Thyroid gland (tissue), 4 donors: ENCODE results near the gene APOL5. TPM values are rescaled to one million over a fixed set of nuclear protein-coding genes. Genes with fewer than 3 reads are reported as not detected.

Experiments
- DNase-seq, 2 donors: peaks; one replicate each; pipeline ENCODE4 v3.0.0-alpha.2; 2019
- H3K27ac ChIP-seq, 3 donors: fragments of 200-600 bp; sonication (generic); 1 replicate in 2 of 3; 2 replicates in 1 of 3; pipeline ENCODE4 v1.5.1; 2016 to 2019; ENCODE audit warnings: mild to moderate bottlenecking in 1 of 3, moderate library complexity in 1 of 3
- H3K27me3 ChIP-seq: fragments of 200-600 bp; sonication (generic); one replicate; pipeline ENCODE4 v1.5.1; 2019
- H3K36me3 ChIP-seq, 2 donors: fragments of 200-600 bp; sonication (generic); one replicate each; pipeline ENCODE4 v1.5.1; 2016 to 2019
- H3K4me1 ChIP-seq, 2 donors: fragments of 200-600 bp; sonication (generic); one replicate each; pipeline ENCODE4 v1.5.1; 2017 to 2019
- H3K4me3 ChIP-seq, 3 donors: fragments of 200-600 bp; sonication (generic); replicated peaks in 1 of 3; 1 replicate in 2 of 3; 2 replicates in 1 of 3; pipeline ENCODE4 v1.5.1; 2016; ENCODE audit warnings: mild to moderate bottlenecking in 1 of 3
- H3K9me3 ChIP-seq: fragments of 200-600 bp; sonication (generic); one replicate; pipeline ENCODE4 v1.5.1; 2017
- POLR2A ChIP-seq, 2 donors: fragments of 450-650 bp; IDR thresholded peaks; one replicate each; pipeline ENCODE4 v1.6.1; 2017; ENCODE audit warnings: antibody characterized with exemption in 2 of 2, mild to moderate bottlenecking in 2 of 2, moderate library complexity in 1 of 2
- WGBS, 2 donors: methylation state at CpG; one replicate each; pipeline ENCODE4 v1.1.5; 2017; 5-methylcytosine and 5-hydroxymethylcytosine counted together
- intact Hi-C: fragments of 100-400 bp; cut with DNase I; formaldehyde crosslinking; loops from one replicate; pipeline ENCODE4 v1.15.1; 2023
- total RNA-seq, 4 donors: library from RNA; depleted of rRNA; stranded (reverse); fragments of >200 nt; gene quantifications; one replicate each; pipeline ENCODE4 v1.2.3, GENCODE V29; 2016
- TF ChIP-seq, protein P1 (sequence below), 6 experiments: fragments of 200-600 bp in 3 of 6; fragments of 450-650 bp in 3 of 6; sonication (generic) in 3 of 6; IDR thresholded peaks; one replicate each; pipeline ENCODE4 v1.5.1; 2016 to 2019; ENCODE audit warnings: antibody characterized with exemption in 6 of 6, mild to moderate bottlenecking in 2 of 6, inconsistent platforms in 1 of 6, moderate library complexity in 1 of 6

The APOL5 gene
- total RNA-seq, 4 donors from 2014 or later = not detected

DNA sequence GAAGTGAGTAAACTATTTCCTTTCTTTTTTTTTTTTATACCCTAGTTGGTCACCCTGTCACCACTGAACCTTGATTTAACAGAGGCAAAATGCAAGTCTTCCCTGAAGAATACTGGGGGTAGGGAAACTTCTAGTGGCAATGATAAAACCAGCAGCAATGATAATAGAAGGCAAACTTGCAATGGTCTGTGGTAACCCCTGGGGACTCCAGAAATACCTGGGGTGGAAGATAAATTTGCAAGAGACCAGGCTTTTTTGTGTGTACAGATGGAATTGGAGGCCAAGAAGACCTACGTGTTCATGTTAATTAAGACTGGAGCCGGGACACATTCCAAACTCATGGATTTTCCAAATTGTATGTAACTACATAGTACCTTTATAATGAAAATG is 11.6 kb downstream of the APOL5 start:
- no peak overlapping the region for H3K27ac ChIP-seq
- intact Hi-C loops = no loop called here
- WGBS, 2 donors = 98 to 100% methylated on average over 2 of the region's 2 CpGs
- no peaks in the 10 kb centered on the region for H3K4me1 ChIP-seq
- no peaks in the 10 kb centered on the region for H3K9me3 ChIP-seq
- no peaks in the 10 kb centered on the region for H3K27me3 ChIP-seq
- TF ChIP-seq, protein P1, sequence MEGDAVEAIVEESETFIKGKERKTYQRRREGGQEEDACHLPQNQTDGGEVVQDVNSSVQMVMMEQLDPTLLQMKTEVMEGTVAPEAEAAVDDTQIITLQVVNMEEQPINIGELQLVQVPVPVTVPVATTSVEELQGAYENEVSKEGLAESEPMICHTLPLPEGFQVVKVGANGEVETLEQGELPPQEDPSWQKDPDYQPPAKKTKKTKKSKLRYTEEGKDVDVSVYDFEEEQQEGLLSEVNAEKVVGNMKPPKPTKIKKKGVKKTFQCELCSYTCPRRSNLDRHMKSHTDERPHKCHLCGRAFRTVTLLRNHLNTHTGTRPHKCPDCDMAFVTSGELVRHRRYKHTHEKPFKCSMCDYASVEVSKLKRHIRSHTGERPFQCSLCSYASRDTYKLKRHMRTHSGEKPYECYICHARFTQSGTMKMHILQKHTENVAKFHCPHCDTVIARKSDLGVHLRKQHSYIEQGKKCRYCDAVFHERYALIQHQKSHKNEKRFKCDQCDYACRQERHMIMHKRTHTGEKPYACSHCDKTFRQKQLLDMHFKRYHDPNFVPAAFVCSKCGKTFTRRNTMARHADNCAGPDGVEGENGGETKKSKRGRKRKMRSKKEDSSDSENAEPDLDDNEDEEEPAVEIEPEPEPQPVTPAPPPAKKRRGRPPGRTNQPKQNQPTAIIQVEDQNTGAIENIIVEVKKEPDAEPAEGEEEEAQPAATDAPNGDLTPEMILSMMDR (IDR thresholded peaks at IDR 0.05) = no peak
- TF ChIP-seq POLR2A (IDR thresholded peaks at IDR 0.05) = no peak
- DNase-seq = no peak
- no peaks in the 10 kb centered on the region for H3K36me3 ChIP-seq
- no peak overlapping the region for H3K4me3 ChIP-seq

DNA sequence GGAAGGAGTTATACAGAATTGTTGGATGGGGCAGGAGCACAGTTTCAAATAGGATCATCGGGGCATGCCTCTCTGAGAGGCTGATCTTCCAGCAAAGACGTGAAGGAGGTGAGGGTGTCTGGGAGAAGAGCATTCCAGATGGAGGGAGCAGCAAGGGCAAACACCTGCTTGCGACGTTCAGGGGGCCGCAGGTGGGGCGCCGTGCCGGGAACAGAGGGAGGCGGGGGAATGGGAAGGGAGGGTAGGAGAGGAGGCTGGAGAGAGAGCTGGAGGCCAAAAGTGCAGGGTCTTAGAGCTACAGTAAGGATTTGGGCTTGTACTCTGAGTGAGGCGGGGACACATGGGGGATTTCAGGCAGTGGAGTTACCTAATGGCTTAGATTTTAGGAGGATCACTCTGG is 13.6 kb downstream of the APOL5 start:
- Histone ChIP-seq H3K27ac (no peak overlapping the region), H3K4me1 (no peaks in the 10 kb centered on the region), H3K36me3 (no peaks in the 10 kb centered on the region), H3K27me3 (no peaks in the 10 kb centered on the region), H3K9me3 (no peaks in the 10 kb centered on the region), H3K4me3 (no peak overlapping the region)
- no peak for TF ChIP-seq POLR2A (IDR thresholded peaks at IDR 0.05)
- TF ChIP-seq, protein P1 (IDR thresholded peaks at IDR 0.05) = no peak
- WGBS, 2 donors = 63 to 80% methylated on average over 10 of the region's 10 CpGs
- intact Hi-C loops = no loop called here
- no peak for DNase-seq

DNA sequence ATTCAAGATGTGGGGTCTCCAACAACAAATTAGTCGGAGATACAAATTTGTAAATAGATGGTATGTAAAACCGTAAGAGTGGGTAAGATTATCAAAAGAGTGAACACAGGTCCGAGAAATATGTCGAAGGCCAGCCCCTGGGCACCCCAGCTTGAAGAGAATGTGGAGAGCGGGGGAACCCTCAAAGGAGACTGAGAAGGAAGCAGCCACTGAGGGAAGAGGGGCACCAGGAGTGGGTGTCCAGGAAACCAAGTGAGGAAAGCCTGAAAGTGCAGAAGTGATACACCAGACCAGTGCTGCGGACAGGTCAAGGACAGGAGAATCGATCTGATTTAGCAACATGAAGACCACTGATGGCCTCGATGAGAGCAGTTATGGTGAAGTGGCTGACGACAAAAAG is 14.4 kb downstream of the APOL5 start:
- no peak for DNase-seq
- Histone ChIP-seq H3K27ac (no peak overlapping the region), H3K4me3 (no peak overlapping the region), H3K27me3 (no peaks in the 10 kb centered on the region), H3K4me1 (no peaks in the 10 kb centered on the region), H3K9me3 (no peaks in the 10 kb centered on the region), H3K36me3 (no peaks in the 10 kb centered on the region)
- intact Hi-C loops = no loop called here
- 95 to 96% methylated on average over 9 of the region's 9 CpGs for WGBS, 2 donors
- TF ChIP-seq, protein P1 (IDR thresholded peaks at IDR 0.05) = no peak
- no peak for TF ChIP-seq POLR2A (IDR thresholded peaks at IDR 0.05)

GRCh38 chr22:35733036-35733435 is 15.4 kb downstream of the APOL5 start:
- H3K4me3 ChIP-seq = no peak overlapping the region
- no peak for DNase-seq
- H3K4me1 ChIP-seq = no peaks in the 10 kb centered on the region
- no peaks in the 10 kb centered on the region for H3K27me3 ChIP-seq
- H3K9me3 ChIP-seq = no peaks in the 10 kb centered on the region
- no peaks in the 10 kb centered on the region for H3K36me3 ChIP-seq
- no peak overlapping the region for H3K27ac ChIP-seq
- no peak for TF ChIP-seq POLR2A (IDR thresholded peaks at IDR 0.05)
- TF ChIP-seq, protein P1 (IDR thresholded peaks at IDR 0.05) = no peak
- WGBS, 2 donors = 84 to 90% methylated on average over 9 to 10 of the region's 10 CpGs
- intact Hi-C loops = no loop called here

GRCh38 chr22:35733791-35734516 is 16.3 kb downstream of the APOL5 start:
- DNase-seq = no peak
- H3K9me3 ChIP-seq = no peaks in the 10 kb centered on the region
- no peak overlapping the region for H3K27ac ChIP-seq
- intact Hi-C loops = no loop called here
- H3K4me1 ChIP-seq = no peaks in the 10 kb centered on the region
- no peak for TF ChIP-seq POLR2A (IDR thresholded peaks at IDR 0.05)
- TF ChIP-seq, protein P1 (IDR thresholded peaks at IDR 0.05) = no peak
- no peak overlapping the region for H3K4me3 ChIP-seq
- H3K27me3 ChIP-seq = no peaks in the 10 kb centered on the region
- H3K36me3 ChIP-seq = no peaks in the 10 kb centered on the region
- 80 to 86% methylated on average over 7 of the region's 7 CpGs for WGBS, 2 donors
